GM18526 (cell line): ENCODE results near the gene ACSF2.

Experiments used
- POLR2A ChIP-seq: IDR thresholded peaks from 3 replicates; pipeline ENCODE4 v1.6.1; 2011; ENCODE audit not compliant: insufficient read length; ENCODE audit errors: extremely low read depth

Gene ACSF2

GRCh38 chr17:50425682-50426471, at the start of gene ACSF2:
TSS of gene ACSF2 (plus strand) at chr17:50426218. CDS start at chr17:50426262, 44 bp downstream.
- peak; percentile 62 for TF ChIP-seq POLR2A

GRCh38 chr17:50379351-50380132, 46.5 kb upstream of the ACSF2 start:
- no peak for TF ChIP-seq POLR2A

- no peak for TF ChIP-seq POLR2A
Observed at GRCh38 chr17:50380369-50381259, 45.4 kb upstream of the ACSF2 start.

- no peak for TF ChIP-seq POLR2A
Observed at GRCh38 chr17:50381260-50381815, 44.7 kb upstream of the ACSF2 start.

- TF ChIP-seq POLR2A: no peak
Observed at GRCh38 chr17:50381920-50382319, 44.1 kb upstream of the ACSF2 start.

- no peak for TF ChIP-seq POLR2A
Observed at GRCh38 chr17:50382931-50383330, 43.1 kb upstream of the ACSF2 start.

GRCh38 chr17:50386510-50386909, 39.5 kb upstream of the ACSF2 start:
- TF ChIP-seq POLR2A: no peak

- no peak for TF ChIP-seq POLR2A
Observed at GRCh38 chr17:50388728-50389127, 37.3 kb upstream of the ACSF2 start.

GRCh38 chr17:50389534-50389933, 36.5 kb upstream of the ACSF2 start:
- TF ChIP-seq POLR2A: no peak

- no peak for TF ChIP-seq POLR2A
Observed at GRCh38 chr17:50392621-50393020, 33.4 kb upstream of the ACSF2 start.

- TF ChIP-seq POLR2A: no peak
Observed at GRCh38 chr17:50393700-50394099, 32.3 kb upstream of the ACSF2 start.

- TF ChIP-seq POLR2A: no peak
Observed at GRCh38 chr17:50394711-50395110, 31.3 kb upstream of the ACSF2 start.

GRCh38 chr17:50396261-50397110, 29.5 kb upstream of the ACSF2 start:
- no peak for TF ChIP-seq POLR2A
